H9 (cell line): Measurements from ENCODE around the gene HNRNPF. TPM values are rescaled to one million over a fixed set of nuclear protein-coding genes. Genes with fewer than 3 reads are reported as not detected.

ENCODE experiments used
- DNase-seq: peaks from one replicate; pipeline ENCODE4 v3.0.0-alpha.2; 2017
- H2AFZ ChIP-seq: one replicate; pipeline ENCODE4 v1.6.1; 2013; ENCODE audit warnings: mild to moderate bottlenecking, low read length, control low read depth, moderate library complexity
- H2AK5ac ChIP-seq: 2 replicates; pipeline ENCODE4 v1.6.1; 2013; ENCODE audit warnings: low read length, control low read depth, mixed read lengths; ENCODE audit not compliant: insufficient read length
- H2BK120ac ChIP-seq: one replicate; pipeline ENCODE4 v1.6.1; 2013; ENCODE audit warnings: low read depth, mild to moderate bottlenecking, low read length, control low read depth, inconsistent platforms; ENCODE audit not compliant: poor library complexity, severe bottlenecking
- H2BK12ac ChIP-seq: 2 replicates; pipeline ENCODE4 v1.6.1; 2013; ENCODE audit warnings: low read length, control low read depth, mixed read lengths, low read depth; ENCODE audit not compliant: insufficient read length
- H2BK15ac ChIP-seq: 2 replicates; pipeline ENCODE4 v1.6.1; 2013; ENCODE audit warnings: low read depth, low read length, control low read depth
- H2BK20ac ChIP-seq: one replicate; pipeline ENCODE4 v1.6.1; 2013; ENCODE audit warnings: low read depth, mild to moderate bottlenecking, low read length, control low read depth, inconsistent platforms; ENCODE audit not compliant: poor library complexity, severe bottlenecking
- H2BK5ac ChIP-seq: 2 replicates; pipeline ENCODE4 v1.6.1; 2013; ENCODE audit warnings: low read length, control low read depth, mixed read lengths; ENCODE audit not compliant: insufficient read length
- H3K14ac ChIP-seq: 2 replicates; pipeline ENCODE4 v1.6.1; 2013; ENCODE audit warnings: low read length, control low read depth; ENCODE audit not compliant: insufficient read depth
- H3K18ac ChIP-seq: 2 replicates; pipeline ENCODE4 v1.6.1; 2013; ENCODE audit warnings: low read depth, mild to moderate bottlenecking, mixed read lengths, low read length, control low read depth; ENCODE audit not compliant: insufficient read length
- H3K23ac ChIP-seq: 2 replicates; pipeline ENCODE4 v1.6.1; 2013; ENCODE audit warnings: low read length, control low read depth, mixed read lengths, low read depth; ENCODE audit not compliant: insufficient read length
- H3K23me2 ChIP-seq: 2 replicates; pipeline ENCODE4 v1.6.1; 2013; ENCODE audit warnings: low read depth, mild to moderate bottlenecking, mixed read lengths, low read length, control low read depth; ENCODE audit not compliant: insufficient read length, poor library complexity, severe bottlenecking
- H3K27ac ChIP-seq: 2 replicates; pipeline ENCODE4 v1.5.1; 2013; ENCODE audit warnings: low read length, control low read depth, mixed read lengths, low read depth; ENCODE audit not compliant: insufficient read length
- H3K27me3 ChIP-seq: 2 replicates; pipeline ENCODE4 v1.6.1; 2013; ENCODE audit warnings: low read length, control low read depth, inconsistent platforms; ENCODE audit not compliant: insufficient read depth
- H3K4ac ChIP-seq: 2 replicates; pipeline ENCODE4 v1.6.1; 2013; ENCODE audit warnings: low read depth, mild to moderate bottlenecking, control low read depth, inconsistent platforms, low read length, moderate library complexity
- H3K4me1 ChIP-seq: 2 replicates; pipeline ENCODE4 v1.6.1; 2013; ENCODE audit warnings: low read length, control low read depth, inconsistent platforms; ENCODE audit not compliant: insufficient read depth
- H3K4me2 ChIP-seq: 2 replicates; pipeline ENCODE4 v1.6.1; 2013; ENCODE audit warnings: low read length, control low read depth, mixed read lengths; ENCODE audit not compliant: insufficient read length, insufficient read depth
- H3K56ac ChIP-seq: 2 replicates; pipeline ENCODE4 v1.6.1; 2013; ENCODE audit warnings: low read depth, mild to moderate bottlenecking, mixed read lengths, low read length, control low read depth; ENCODE audit not compliant: insufficient read length
- H3K79me1 ChIP-seq: 2 replicates; pipeline ENCODE4 v1.6.1; 2013; ENCODE audit warnings: low read depth, mild to moderate bottlenecking, moderate library complexity, low read length, control low read depth, inconsistent platforms; ENCODE audit not compliant: insufficient read depth, poor library complexity, severe bottlenecking
- H3K79me2 ChIP-seq: 2 replicates; pipeline ENCODE4 v1.6.1; 2013; ENCODE audit warnings: low read length, control low read depth, inconsistent platforms; ENCODE audit not compliant: insufficient read depth
- H3K9ac ChIP-seq: 2 replicates; pipeline ENCODE4 v1.6.1; 2013; ENCODE audit warnings: low read length, control low read depth, mixed read lengths; ENCODE audit not compliant: insufficient read length; ENCODE audit errors: extremely low read depth
- H3K9me3 ChIP-seq: one replicate; pipeline ENCODE4 v1.6.1; 2013; ENCODE audit warnings: low read depth, low read length, inconsistent platforms; ENCODE audit not compliant: control insufficient read depth
- H3T11ph ChIP-seq: one replicate; pipeline ENCODE4 v1.6.1; 2013; ENCODE audit warnings: mild to moderate bottlenecking, low read length, control low read depth, inconsistent platforms
- H4K20me1 ChIP-seq: one replicate; pipeline ENCODE4 v1.6.1; 2013; ENCODE audit not compliant: control insufficient read depth, insufficient read length, insufficient read depth
- H4K5ac ChIP-seq: 2 replicates; pipeline ENCODE4 v1.6.1; 2013; ENCODE audit warnings: low read depth, mild to moderate bottlenecking, mixed read lengths, low read length, control low read depth; ENCODE audit not compliant: insufficient read length
- H4K8ac ChIP-seq: replicated peaks from 2 replicates; pipeline ENCODE4 v1.6.1; 2013; ENCODE audit warnings: low read length, control low read depth, mixed read lengths, low read depth; ENCODE audit not compliant: insufficient read length
- H4K91ac ChIP-seq: 2 replicates; pipeline ENCODE4 v1.6.1; 2013; ENCODE audit warnings: low read depth, mild to moderate bottlenecking, moderate library complexity, mixed read lengths, low read length, control low read depth; ENCODE audit not compliant: insufficient read length
- H3K27ac Mint-ChIP-seq, 3 experiments: 2 replicates in 2 of 3; 3 replicates in 1 of 3; pipeline ENCODE4 v1.8.0; 2020 to 2021; ENCODE audit warnings: mixed read lengths in 3 of 3, mild to moderate bottlenecking in 1 of 3, moderate library complexity in 1 of 3
- H3K27me3 Mint-ChIP-seq: 2 replicates; pipeline ENCODE4 v1.8.0; 2021; ENCODE audit warnings: low read depth, mild to moderate bottlenecking, moderate library complexity, mixed read lengths
- H3K36me3 Mint-ChIP-seq, 3 experiments: 2 replicates in 2 of 3; 3 replicates in 1 of 3; pipeline ENCODE4 v1.8.0; 2020 to 2021; ENCODE audit warnings: low read depth in 3 of 3, mixed read lengths in 3 of 3; ENCODE audit not compliant: insufficient read depth in 1 of 3
- H3K4me1 Mint-ChIP-seq, 2 experiments: 2 replicates each; pipeline ENCODE4 v1.8.0; 2020; ENCODE audit warnings: mixed read lengths in 2 of 2
- H3K4me3 Mint-ChIP-seq, 2 experiments: 2 replicates in 1 of 2; 3 replicates in 1 of 2; pipeline ENCODE4 v1.8.0; 2020 to 2021; ENCODE audit warnings: mild to moderate bottlenecking in 2 of 2, mixed read lengths in 2 of 2, moderate library complexity in 1 of 2
- H3K9me3 Mint-ChIP-seq, 2 experiments: 2 replicates in 1 of 2; 3 replicates in 1 of 2; pipeline ENCODE4 v1.8.0; 2020; ENCODE audit warnings: mild to moderate bottlenecking in 2 of 2, mixed read lengths in 2 of 2, moderate library complexity in 1 of 2
- CTCF ChIP-seq: fragments of 200-600 bp; sonication (generic); conservative IDR thresholded peaks from 3 replicates; pipeline ENCODE4 v1.8.0; 2021; ENCODE audit warnings: antibody characterized with exemption, mild to moderate bottlenecking
- WGBS: extraction: QIAGEN DNeasy Blood & Tissue Kit; methylation state at CpG from one replicate; pipeline ENCODE4 v1.1.7; 2013; ENCODE audit warnings: missing lambda C conversion rate, low lambda C conversion rate, mixed read lengths; ENCODE audit not compliant: insufficient read length; ENCODE audit errors: extremely low coverage; 5-methylcytosine and 5-hydroxymethylcytosine counted together
- total RNA-seq: library from RNA; stranded (reverse); gene quantifications from 2 replicates; pipeline ENCODE4 v1.2.1, GENCODE V29; 2021

Gene HNRNPF
- total RNA-seq, 1 experiment from 2014 or later, result 411 TPM

- Histone ChIP-seq H4K8ac (no peak overlapping the region), H3K4ac (no peak overlapping the region), H3K9ac (no peak overlapping the region), H3K23ac (no peak overlapping the region), H3K79me1 (no peaks in the 10 kb centered on the region), H3K27me3 (no peaks in the 10 kb centered on the region; the same call in 1 of the 2 replicates), H3K4me1 (0 out of 2 replicates have a peak, but pooled peaks cover 1% of the 10 kb centered on the region), H2BK20ac (no peak overlapping the region), H4K20me1 (no peaks in the 10 kb centered on the region), H2AFZ (no peak overlapping the region), H3K9me3 (no peaks in the 10 kb centered on the region), H3K56ac (no peak overlapping the region), H2BK12ac (no peak overlapping the region), H2AK5ac (no peak overlapping the region), H3T11ph (no peak overlapping the region), H2BK15ac (no peak overlapping the region), H4K91ac (no peak overlapping the region), H3K18ac (no peak overlapping the region), H3K4me2 (no peak overlapping the region), H2BK120ac (no peak overlapping the region), H2BK5ac (no peak overlapping the region), H3K23me2 (peaks cover 8% of the 10 kb centered on the region), H3K27ac (no peak overlapping the region), H3K14ac (no peak overlapping the region), H3K79me2 (no peaks in the 10 kb centered on the region), H4K5ac (no peak overlapping the region)
- H3K27me3 Mint-ChIP-seq, result peaks cover 6% of the 10 kb centered on the region
- no peak for TF ChIP-seq CTCF
- DNase-seq, result no peak
- H3K27ac Mint-ChIP-seq, result no peak overlapping the region
- H3K4me1 Mint-ChIP-seq, result peaks cover 18 to 26% of the 10 kb centered on the region in 2 experiments
- H3K36me3 Mint-ChIP-seq, result no peaks in the 10 kb centered on the region; a peak in 1 of 7 replicates
- no CpG with 5 or more reads among the region's 6 CpGs for WGBS
- H3K9me3 Mint-ChIP-seq, result no peaks in the 10 kb centered on the region
- peak overlapping the region in 1 of 2 experiments; percentile 19; a peak in 1 of 5 replicates for H3K4me3 Mint-ChIP-seq
Measured at GRCh38 chr10:43360086-43360485, 48.9 kb downstream of the HNRNPF start.
